Smooth muscle cell (in vitro differentiated cells): ENCODE measurements around the gene TMPRSS5. TPM values are rescaled to one million over a fixed set of nuclear protein-coding genes. Genes with fewer than 3 reads are reported as not detected.

Experiments used
- DNase-seq: peaks from one replicate; lab custom pipeline; 2025; ENCODE audit not compliant: unreplicated experiment; lab: John Stamatoyannopoulos, UW
- H2AFZ ChIP-seq: fragments of 200-600 bp; sonication (generic); 2 replicates; pipeline ENCODE4 v1.6.0; 2016; ENCODE audit warnings: antibody characterized with exemption, low read depth, mild to moderate bottlenecking
- H3F3A ChIP-seq: fragments of 200-600 bp; sonication (generic); 2 replicates; pipeline ENCODE4 v1.6.0; 2017; ENCODE audit warnings: antibody characterized with exemption, low read depth
- H3K27ac ChIP-seq: fragments of 200-600 bp; sonication (generic); 2 replicates; pipeline ENCODE4 v1.5.1; 2016; ENCODE audit warnings: low read depth, mild to moderate bottlenecking
- H3K27me3 ChIP-seq: fragments of 200-600 bp; sonication (generic); 2 replicates; pipeline ENCODE4 v1.6.1; 2016; ENCODE audit warnings: low read depth, mild to moderate bottlenecking
- H3K36me3 ChIP-seq: fragments of 200-600 bp; sonication (generic); 2 replicates; pipeline ENCODE4 v1.5.1; 2016; ENCODE audit warnings: low read depth
- H3K4me1 ChIP-seq: fragments of 200-600 bp; sonication (generic); 2 replicates; pipeline ENCODE4 v1.5.1; 2016; ENCODE audit warnings: low read depth
- H3K4me2 ChIP-seq: fragments of 200-600 bp; sonication (generic); 2 replicates; pipeline ENCODE4 v1.6.0; 2016; ENCODE audit warnings: mild to moderate bottlenecking
- H3K4me3 ChIP-seq: fragments of 200-600 bp; sonication (generic); 2 replicates; pipeline ENCODE4 v1.5.1; 2016; ENCODE audit warnings: mild to moderate bottlenecking
- H3K79me2 ChIP-seq: fragments of 200-600 bp; sonication (generic); 2 replicates; pipeline ENCODE4 v1.6.0; 2016; ENCODE audit warnings: low read depth, mild to moderate bottlenecking
- H3K9ac ChIP-seq: fragments of 200-600 bp; sonication (generic); 2 replicates; pipeline ENCODE4 v1.6.0; 2016; ENCODE audit warnings: low read depth
- H3K9me3 ChIP-seq: fragments of 200-600 bp; sonication (generic); replicated peaks from 2 replicates; pipeline ENCODE4 v1.5.1; 2016; ENCODE audit warnings: low read depth
- H4K20me1 ChIP-seq: fragments of 200-600 bp; sonication (generic); 2 replicates; pipeline ENCODE4 v1.6.0; 2016; ENCODE audit warnings: low read depth
- WGBS: methylation state at CpG from one replicate; pipeline ENCODE4 v1.1.7; 2016; ENCODE audit warnings: low lambda C conversion rate; 5-methylcytosine and 5-hydroxymethylcytosine counted together
- polyA plus RNA-seq: library from polyadenylated mRNA; unstranded; fragments of >200 nt; fragmentation: Nextera tagmentation; extraction: Ambion mirVana; gene quantifications from 2 replicates; pipeline ENCODE4 v1.2.1, GENCODE V29; 2016
- total RNA-seq: library from RNA; depleted of rRNA; stranded (reverse); fragments of >200 nt; gene quantifications from 2 replicates; pipeline ENCODE4 v1.2.3, GENCODE V29; 2014
- TF ChIP-seq, protein P1 (sequence below): fragments of 200-600 bp; sonication (generic); IDR thresholded peaks from 2 replicates; pipeline ENCODE4 v1.5.1; 2017; ENCODE audit warnings: borderline replicate concordance, mild to moderate bottlenecking, antibody characterized with exemption; ENCODE audit not compliant: insufficient read depth, poor library complexity, severe bottlenecking

Gene TMPRSS5
- 1.4 TPM in 1 of 2 replicates, not detected in the other for total RNA-seq
- polyA plus RNA-seq = 0.13 and 0.43 TPM in 2 replicates

DNA sequence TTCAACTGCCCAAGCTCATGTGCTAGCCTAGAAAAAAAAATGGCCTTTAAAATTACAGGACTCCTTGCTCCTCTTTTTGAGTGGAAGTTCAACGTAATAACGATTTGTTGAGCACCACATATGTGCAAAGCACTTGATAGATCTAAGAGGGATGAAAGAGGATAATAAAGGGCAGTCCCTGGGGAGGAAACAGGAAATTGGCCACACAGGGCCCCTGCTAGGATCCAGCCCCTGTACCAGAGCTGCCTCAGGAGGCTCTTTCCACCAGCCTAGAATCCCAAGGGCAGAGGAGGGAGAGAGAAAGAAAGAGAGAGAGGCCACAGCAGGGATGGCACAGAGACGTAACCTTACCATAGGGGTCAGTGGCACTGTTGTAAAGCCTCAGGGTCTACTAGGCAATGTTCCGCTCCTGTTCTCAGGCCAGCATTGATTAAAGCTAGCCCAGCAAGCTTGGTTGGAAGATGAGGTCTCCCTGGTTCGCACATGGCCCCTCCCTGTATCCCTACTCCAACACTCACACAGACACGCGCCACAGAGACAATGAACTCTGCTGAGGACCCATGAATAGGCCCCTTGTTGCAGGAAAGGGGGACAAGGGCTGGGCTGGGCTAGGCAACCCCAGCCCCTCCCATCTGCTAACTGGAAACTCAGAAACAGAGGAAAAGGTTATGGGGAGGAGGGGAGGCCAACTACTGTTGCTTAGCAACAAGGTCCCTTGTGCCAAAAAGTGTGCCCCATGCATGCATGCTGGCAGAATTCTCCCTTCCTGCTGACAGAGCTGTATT lies at the start of gene TMPRSS5:
Gene TMPRSS5, minus strand, starts transcription at position 438 of the 785 bp plus-strand sequence. Its CDS starts 84 bp downstream, at position 354.
- 96% methylated on average over 7 of the region's 7 CpGs for WGBS
- no peak within 1 kb of the TSS for H3K27ac ChIP-seq
- H3K27me3 ChIP-seq = no peaks in the 10 kb centered on the region
- peaks cover 4% of the 10 kb centered on the region for H3K36me3 ChIP-seq
- no peak within 1 kb of the TSS for H3K4me2 ChIP-seq
- no peak within 1 kb of the TSS for H3K4me3 ChIP-seq
- no peak for DNase-seq
- no peaks in the 10 kb centered on the region for H4K20me1 ChIP-seq
- no peaks in the 10 kb centered on the region for H3K79me2 ChIP-seq
- no peaks in the 10 kb centered on the region for H3F3A ChIP-seq
- H3K4me1 ChIP-seq = no peaks in the 10 kb centered on the region
- H2AFZ ChIP-seq = no peak within 1 kb of the TSS
- H3K9me3 ChIP-seq = no peaks in the 10 kb centered on the region
- H3K9ac ChIP-seq = no peak within 1 kb of the TSS
- TF ChIP-seq, protein P1, sequence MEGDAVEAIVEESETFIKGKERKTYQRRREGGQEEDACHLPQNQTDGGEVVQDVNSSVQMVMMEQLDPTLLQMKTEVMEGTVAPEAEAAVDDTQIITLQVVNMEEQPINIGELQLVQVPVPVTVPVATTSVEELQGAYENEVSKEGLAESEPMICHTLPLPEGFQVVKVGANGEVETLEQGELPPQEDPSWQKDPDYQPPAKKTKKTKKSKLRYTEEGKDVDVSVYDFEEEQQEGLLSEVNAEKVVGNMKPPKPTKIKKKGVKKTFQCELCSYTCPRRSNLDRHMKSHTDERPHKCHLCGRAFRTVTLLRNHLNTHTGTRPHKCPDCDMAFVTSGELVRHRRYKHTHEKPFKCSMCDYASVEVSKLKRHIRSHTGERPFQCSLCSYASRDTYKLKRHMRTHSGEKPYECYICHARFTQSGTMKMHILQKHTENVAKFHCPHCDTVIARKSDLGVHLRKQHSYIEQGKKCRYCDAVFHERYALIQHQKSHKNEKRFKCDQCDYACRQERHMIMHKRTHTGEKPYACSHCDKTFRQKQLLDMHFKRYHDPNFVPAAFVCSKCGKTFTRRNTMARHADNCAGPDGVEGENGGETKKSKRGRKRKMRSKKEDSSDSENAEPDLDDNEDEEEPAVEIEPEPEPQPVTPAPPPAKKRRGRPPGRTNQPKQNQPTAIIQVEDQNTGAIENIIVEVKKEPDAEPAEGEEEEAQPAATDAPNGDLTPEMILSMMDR = no peak

- no peaks in the 10 kb centered on the region for H3K27me3 ChIP-seq
- no peaks in the 10 kb centered on the region for H3K4me1 ChIP-seq
- H3K9me3 ChIP-seq = no peaks in the 10 kb centered on the region
- H3K4me3 ChIP-seq = no peak overlapping the region
- no peaks in the 10 kb centered on the region for H3K79me2 ChIP-seq
- H2AFZ ChIP-seq = no peak overlapping the region
- H3F3A ChIP-seq = no peaks in the 10 kb centered on the region
- no peak overlapping the region for H3K4me2 ChIP-seq
- TF ChIP-seq, protein P1 = no peak
- H3K9ac ChIP-seq = no peak overlapping the region
- no peak for DNase-seq
- H3K27ac ChIP-seq = no peak overlapping the region
- 97% methylated on average over 3 of the region's 3 CpGs for WGBS
- H4K20me1 ChIP-seq = no peaks in the 10 kb centered on the region
- H3K36me3 ChIP-seq = peaks cover 20% of the 10 kb centered on the region
Observed at GRCh38 chr11:113752932-113753331, 46.8 kb upstream of the TMPRSS5 start.

DNA sequence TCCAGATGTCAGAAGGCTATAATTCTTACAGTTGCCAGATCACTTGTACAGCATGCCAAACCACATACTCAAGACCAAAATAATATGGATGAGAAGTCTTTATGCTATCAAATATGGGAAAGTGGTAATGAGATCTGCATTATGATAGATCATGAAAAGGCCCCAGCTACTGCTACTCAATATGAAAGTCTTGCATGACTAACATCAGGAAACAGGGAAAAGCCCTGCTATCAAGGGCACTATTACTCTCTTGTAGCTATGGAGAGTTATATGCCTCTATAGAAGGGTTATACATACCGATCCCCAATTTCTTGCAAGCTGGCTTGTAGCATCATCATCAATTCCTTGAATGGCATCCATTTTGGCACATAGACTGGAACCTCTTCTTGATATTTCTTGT lies 30.2 kb upstream of the TMPRSS5 start:
- Histone ChIP-seq H3K9me3 (no peaks in the 10 kb centered on the region), H2AFZ (no peak overlapping the region), H3K4me2 (no peak overlapping the region), H3K79me2 (no peaks in the 10 kb centered on the region), H3K27ac (no peak overlapping the region), H3K27me3 (no peaks in the 10 kb centered on the region), H3K4me3 (no peak overlapping the region), H4K20me1 (no peaks in the 10 kb centered on the region), H3K36me3 (peaks cover 44% of the 10 kb centered on the region), H3F3A (no peaks in the 10 kb centered on the region), H3K4me1 (no peaks in the 10 kb centered on the region), H3K9ac (no peak overlapping the region)
- TF ChIP-seq, protein P1 = no peak
- WGBS = 97% methylated on average over 1 of the region's 1 CpG
- no peak for DNase-seq

DNA sequence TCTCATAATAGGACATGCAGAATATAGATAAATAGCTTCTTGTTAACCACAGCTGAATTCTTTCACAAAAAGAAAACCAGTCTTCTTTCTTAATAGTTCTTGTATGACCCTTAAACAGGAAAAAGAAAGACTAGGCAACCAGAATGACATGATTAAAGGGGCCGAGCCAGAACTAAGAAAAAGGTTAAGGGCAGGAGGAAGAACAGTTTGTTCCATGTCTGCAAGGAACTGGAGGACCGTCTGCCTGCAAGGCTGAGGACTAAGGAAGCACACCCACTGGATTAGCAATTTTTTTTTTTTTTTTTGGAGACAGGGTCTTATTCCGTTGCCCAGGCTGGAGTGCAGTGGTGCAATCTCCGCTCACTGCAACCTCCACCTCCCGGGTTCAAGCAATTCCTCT lies 26.0 kb upstream of the TMPRSS5 start:
- no peaks in the 10 kb centered on the region for H4K20me1 ChIP-seq
- TF ChIP-seq, protein P1 = no peak

More for the DNA sequence above, 26.0 kb upstream of the TMPRSS5 start:
- H3K27ac ChIP-seq = no peak overlapping the region
- H3K4me1 ChIP-seq = no peaks in the 10 kb centered on the region
- H3K9ac ChIP-seq = no peak overlapping the region
- H2AFZ ChIP-seq = no peak overlapping the region
- no peak overlapping the region for H3K4me3 ChIP-seq
- no peak overlapping the region for H3K4me2 ChIP-seq
- H3F3A ChIP-seq = no peaks in the 10 kb centered on the region
- no peaks in the 10 kb centered on the region for H3K9me3 ChIP-seq
- no peaks in the 10 kb centered on the region for H3K27me3 ChIP-seq
- DNase-seq = no peak
- peaks cover 7% of the 10 kb centered on the region for H3K36me3 ChIP-seq
- WGBS = 92% methylated on average over 5 of the region's 5 CpGs
- H3K79me2 ChIP-seq = no peaks in the 10 kb centered on the region
